Left colon (tissue), 2 donors: Measurements from ENCODE around the gene FXYD4. TPM values are rescaled to one million over a fixed set of nuclear protein-coding genes. Genes with fewer than 3 reads are reported as not detected.

ENCODE experiments used
- ATAC-seq: fragments of 200-7000 bp; cut with Tn5 transposase; one replicate; pipeline ENCODE4 v1.9.1; 2020; ENCODE audit warnings: mild to moderate bottlenecking, moderate library complexity
- DNase-seq, 2 donors: peaks; one replicate each; pipeline ENCODE4 v3.0.0-alpha.2; 2020
- intact Hi-C, 2 donors: fragments of 100-400 bp; cut with DNase I in 1 of 2; cut with micrococcal nuclease in 1 of 2; formaldehyde crosslinking; loops; one replicate each; pipeline versions ENCODE4 v1.11.2 to v1.14.0; 2022; cut with DNase I, micrococcal nuclease
- total RNA-seq, 2 donors: library from RNA; stranded (reverse); fragmentation: NEBNext Ultra II Directional; extraction: Animal tissue kit (Norgen Biotek cat#: 25700); gene quantifications; one replicate each; pipeline ENCODE4 v1.2.1, GENCODE V29; 2021
- donor health status: DM: no; HTN: no; CAD: no.
- donor health status: DM: yes; HTN: yes; CAD: no.

Gene FXYD4
- total RNA-seq, 2 donors from 2014 or later: not detected

GRCh38 chr10:43370671-43371215, 693 bp upstream of the FXYD4 start:
- intact Hi-C loops: no loop called here
- ATAC-seq (no peak), DNase-seq (no peak)

DNA sequence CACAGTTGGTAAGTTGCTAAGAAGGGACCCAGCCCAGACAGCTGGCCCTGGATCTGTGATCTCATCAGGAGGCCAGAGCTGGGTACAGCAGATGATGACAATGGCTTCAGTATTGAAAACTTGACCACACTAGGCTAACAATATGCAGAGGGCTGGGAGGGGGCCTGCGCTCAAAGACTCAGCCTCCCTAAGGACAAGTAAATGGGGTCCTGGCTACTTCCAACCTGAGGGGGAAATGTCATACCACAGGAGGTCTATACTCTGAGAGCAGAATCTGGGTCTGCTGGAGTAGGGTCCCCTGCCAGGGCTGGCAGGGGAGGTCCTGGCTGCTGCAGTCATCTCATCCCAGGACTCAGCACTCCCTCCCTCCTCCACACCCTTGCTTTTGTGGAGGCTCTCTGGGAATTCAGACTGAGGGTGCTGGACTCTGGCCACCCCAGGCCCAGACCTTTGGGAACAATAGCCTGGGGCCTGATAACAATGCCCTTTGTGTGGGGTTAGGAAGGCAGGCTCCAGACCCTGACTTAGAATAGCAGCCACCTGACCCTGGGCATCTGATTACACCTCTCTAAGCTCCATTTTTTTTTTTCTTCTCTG, 1.4 kb downstream of the FXYD4 start:
- intact Hi-C loops: no loop called here
- no peak for DNase-seq
- no peak for ATAC-seq

DNA sequence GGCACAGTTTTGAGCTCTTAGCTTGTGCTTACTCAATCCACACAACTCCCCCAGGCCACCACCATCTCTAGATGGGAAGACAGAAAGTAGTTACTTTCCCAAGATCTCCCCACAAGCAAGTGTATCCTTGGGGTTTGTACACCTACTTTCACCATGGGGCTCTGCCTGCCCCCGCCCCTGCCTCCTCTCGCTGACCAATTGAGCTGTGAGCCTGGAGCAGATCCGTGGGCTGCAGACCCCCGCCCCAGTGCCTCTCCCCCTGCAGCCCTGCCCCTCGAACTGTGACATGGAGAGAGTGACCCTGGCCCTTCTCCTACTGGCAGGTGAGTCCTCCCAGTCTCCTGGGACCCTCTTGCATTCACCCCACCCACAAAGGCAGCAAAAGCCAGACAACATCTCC, 2.0 kb downstream of the FXYD4 start:
- ATAC-seq (no peak), DNase-seq (no peak)
- intact Hi-C loops: no loop called here

DNA sequence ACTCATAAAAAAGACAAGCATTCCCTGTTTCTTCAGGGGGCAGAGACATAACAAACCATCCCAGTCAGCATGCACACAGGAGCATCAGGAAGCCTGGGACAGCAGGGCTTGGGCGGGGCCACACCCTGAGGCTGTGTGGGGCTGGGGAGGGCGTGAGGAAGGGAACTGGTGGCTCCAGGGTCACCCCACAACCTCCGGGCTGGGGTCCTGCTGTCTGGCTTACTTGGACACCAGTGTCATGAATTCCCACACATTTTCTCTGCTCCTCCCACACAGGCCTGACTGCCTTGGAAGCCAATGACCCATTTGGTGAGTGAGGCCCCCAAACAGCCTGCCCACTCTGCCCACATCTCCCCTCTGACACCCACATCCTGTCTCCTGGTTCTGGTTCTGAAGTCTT, 2.8 kb downstream of the FXYD4 start:
- ATAC-seq: no peak
- intact Hi-C loops: no loop called here
- no peak for DNase-seq

DNA sequence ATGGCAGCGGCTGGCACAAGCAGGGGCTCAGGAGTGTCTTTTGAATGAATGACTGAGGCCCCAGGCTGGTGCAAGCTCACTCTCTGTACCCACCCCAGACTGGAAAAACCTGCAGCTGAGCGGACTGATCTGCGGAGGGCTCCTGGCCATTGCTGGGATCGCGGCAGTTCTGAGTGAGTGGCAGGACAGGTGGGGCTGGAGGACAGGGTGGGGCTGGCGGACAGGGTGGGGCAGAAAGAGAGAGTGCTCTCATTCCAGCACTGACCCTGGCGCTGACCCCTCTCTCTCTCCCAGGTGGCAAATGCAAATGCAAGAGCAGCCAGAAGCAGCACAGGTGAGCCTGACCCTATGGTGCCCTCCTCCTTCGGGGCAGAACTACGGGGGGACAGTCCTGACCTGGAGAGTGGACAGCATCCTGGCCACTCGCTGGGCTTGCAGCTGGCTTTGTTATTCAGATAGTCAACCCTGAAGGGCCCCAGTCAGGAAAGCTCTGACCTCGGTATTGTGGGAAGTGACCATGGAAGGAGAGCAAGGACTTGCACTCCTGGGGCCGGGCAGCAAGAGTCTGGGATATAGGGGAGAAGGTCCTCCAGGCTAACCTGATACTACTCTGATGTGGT, 4.1 kb downstream of the FXYD4 start:
- intact Hi-C loops: no loop called here
- DNase-seq: no peak
- peak; percentile 67 for ATAC-seq

- ATAC-seq (no peak), DNase-seq (no peak)
- intact Hi-C loops: no loop called here
These were observed 4.7 kb downstream of the FXYD4 start for GRCh38 chr10:43376046-43376635.

DNA sequence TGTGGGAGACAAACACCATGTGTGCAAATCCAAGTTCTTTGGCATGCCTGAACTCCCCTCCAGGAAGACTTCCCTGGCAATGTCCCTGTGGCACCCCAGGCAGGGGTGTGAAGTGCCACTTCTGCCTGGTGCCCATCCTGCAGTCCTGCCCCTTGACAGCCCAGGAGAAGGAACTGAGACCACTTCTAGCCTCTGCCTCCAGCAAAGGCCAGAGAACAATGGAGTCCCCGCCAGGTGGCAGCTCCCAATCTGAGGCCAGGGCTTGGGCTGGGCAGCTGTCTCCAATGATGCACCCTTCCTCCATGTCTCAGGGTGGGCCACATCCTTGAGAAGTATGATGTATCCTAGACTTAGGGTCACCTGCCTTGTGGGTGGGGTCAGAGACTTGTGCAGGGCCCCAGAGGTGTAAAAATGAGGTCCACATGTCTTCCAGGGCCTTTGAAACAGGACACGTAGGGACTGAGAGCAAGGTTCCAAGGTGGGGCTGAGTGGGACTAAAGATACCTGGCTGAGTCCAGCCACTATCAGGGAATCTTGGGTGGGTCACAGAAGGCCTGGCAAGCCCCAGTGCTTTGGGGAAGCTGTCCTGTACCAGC, 5.5 kb downstream of the FXYD4 start:
- ATAC-seq (no peak), DNase-seq (no peak)

DNA sequence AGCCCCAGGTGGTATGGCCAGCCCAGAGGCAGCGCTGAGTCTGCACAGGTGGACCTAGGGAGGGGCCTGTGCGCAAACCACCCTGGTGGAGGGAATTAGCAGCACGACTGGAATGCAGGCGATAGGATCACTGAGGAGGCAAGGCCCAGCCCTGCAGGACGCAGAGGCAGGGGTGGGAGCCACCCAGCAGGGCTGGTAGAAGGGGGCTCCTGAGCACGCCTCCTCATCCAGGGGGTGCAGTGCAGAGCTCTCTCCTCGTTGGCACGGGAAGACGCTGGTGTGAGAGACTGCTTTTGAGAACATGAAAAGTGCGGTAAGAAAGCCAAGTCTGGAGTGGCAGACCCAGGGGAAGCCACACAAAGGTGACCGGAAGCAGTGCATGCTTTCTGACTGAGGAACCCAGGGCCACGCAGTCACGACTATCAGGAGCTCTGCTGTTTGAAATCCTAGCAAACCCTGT, 6.0 kb downstream of the FXYD4 start:
- intact Hi-C loops: no loop called here
- ATAC-seq: peak; percentile 22
- no peak for DNase-seq

More for the DNA sequence above, 5.5 kb downstream of the FXYD4 start:
- intact Hi-C loops: no loop called here

DNA sequence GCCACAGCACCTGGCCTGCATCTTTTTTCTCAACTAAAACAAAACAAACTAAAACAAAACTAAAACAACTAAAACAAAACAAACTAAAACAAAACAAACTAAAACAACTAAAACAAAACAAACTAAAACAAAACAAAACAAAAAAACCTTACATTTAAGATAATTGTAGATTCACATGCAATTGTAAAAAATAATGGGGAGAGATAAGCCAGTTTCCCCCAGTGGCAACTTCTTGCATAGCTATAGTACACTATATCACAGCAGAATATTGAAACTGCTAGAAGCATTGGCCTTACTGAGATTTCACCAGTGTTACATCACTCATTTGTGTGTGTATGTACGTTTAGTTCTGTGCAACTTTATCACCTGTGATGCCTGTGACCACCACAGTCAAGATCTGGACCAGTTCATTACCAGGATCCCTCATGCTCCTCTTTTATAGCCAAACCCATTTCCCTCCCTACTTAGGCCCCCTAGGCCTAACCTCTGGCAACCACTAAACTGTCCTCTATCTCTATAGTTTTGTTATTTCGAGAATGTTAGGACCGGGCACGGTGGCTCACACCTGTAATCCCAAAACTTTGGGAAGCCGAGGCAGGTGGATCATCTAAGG, 9.3 kb downstream of the FXYD4 start:
- intact Hi-C loops: no loop called here
- no peak for ATAC-seq
- DNase-seq: no peak

DNA sequence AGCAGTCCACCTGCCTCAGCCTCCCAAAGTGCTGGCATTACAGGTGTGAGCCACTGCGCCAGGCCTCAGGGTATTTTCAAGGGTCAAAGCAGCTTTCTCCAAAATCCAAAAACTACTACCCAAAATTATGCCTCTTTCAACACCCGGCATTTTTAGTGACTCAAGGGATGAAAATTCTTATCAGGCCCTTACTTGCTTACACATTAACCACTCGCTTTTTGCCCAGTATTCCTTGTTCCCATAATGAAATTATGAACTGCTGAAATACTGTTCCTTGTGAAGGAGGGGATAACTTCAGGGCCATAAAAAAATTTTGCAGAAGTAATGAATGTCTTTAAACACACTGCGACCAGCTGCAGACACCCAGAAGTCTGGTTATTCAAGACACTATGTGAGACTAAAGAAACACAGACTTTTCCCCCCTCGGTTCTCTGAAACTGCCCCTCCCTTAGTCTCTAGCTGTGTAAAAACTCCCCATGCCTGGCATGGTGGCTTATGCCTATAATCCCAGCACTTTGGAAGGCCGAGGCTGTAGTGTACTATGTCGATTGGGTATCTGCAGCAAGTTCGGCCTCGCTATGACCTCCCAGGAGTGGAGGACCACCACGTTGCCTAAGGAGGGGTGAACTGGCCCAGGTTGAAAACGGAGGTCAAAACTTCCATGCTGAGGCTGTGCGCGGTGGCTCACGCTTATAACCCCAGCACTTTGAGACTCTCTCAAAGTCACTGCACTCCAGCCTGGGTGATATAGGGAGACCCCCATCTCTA, 12.0 kb downstream of the FXYD4 start:
- ATAC-seq (peak; percentile 35), DNase-seq (no peak)
- intact Hi-C loops: no loop called here

GRCh38 chr10:43384252-43385221, 13.1 kb downstream of the FXYD4 start:
- intact Hi-C loops: no loop called here
- DNase-seq (no peak), ATAC-seq (peak; percentile 37)

DNA sequence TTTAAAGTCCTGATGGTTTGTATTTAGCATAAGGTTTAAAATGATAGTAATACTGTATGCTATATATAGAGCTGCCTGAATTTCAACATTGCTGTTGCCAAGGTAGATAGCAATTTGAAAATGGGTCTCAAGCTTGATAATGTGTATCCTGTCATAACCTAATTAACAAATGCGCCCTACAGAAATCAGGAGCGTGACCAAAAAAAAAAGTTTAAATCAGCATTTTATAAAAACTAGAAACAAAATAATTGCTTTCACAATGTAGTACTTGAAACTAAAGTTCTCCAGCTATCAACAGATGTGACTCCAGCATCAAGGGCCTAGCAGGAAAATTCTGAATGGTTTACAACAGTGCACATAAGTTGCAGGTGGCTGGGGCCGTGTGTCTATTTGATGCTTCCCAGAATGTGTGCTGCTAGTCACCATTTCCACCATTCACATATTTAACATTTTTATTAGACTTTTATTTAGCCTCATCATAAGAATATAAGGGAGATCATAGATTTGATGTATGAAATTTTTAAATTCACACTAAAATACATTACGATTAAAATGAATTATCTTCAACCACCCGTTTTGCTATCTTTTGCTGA, 14.1 kb downstream of the FXYD4 start:
- ATAC-seq (no peak), DNase-seq (no peak)
- intact Hi-C loops: no loop called here

DNA sequence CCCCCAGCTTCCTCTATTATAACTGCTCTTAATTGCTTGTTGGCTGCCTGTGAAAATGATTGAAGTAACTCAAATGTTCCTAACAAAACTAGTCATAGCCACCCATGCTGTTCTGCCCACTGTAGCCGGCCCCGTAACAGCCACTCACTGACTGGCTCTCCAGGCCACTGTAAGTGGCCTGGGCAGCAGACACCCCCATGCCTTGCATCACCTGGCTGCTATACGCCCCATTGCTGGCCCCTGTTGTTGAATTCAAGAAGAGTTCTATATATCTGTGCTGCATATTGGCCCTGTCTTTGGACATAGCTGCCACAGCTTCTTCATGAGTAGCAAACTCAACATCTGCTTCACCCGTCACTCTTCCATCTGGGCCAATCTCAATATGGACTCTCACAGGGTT, 15.1 kb downstream of the FXYD4 start:
- no peak for ATAC-seq
- intact Hi-C loops: no loop called here
- no peak for DNase-seq

- intact Hi-C loops: no loop called here
- ATAC-seq (no peak), DNase-seq (no peak)
These were observed 15.7 kb downstream of the FXYD4 start for GRCh38 chr10:43386981-43387677.

GRCh38 chr10:43387678-43388032, 16.2 kb downstream of the FXYD4 start:
- no peak for DNase-seq
- no peak for ATAC-seq
- intact Hi-C loops: no loop called here

DNA sequence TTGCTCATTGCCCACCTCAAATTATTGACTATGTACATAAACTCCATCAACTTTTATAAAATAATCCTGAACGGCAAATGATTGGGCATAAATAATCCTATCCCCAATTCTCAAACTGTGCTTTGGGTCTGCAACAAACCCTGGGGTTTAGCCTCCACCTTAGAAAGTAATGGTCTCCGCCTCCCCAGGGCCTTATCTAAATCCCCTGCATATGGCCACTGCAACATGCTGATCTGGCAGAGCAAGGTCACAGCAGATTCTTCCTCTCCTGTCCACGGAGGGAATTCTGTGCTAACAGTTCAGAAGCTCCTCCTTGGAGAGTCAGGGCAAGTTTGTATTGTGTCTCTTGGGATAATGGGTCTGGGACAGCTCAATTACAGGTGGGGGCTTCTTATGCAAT, 18.4 kb downstream of the FXYD4 start:
- DNase-seq: no peak
- no peak for ATAC-seq
- intact Hi-C loops: no loop called here

- DNase-seq (no peak), ATAC-seq (no peak)
- intact Hi-C loops: no loop called here
These were observed 18.9 kb downstream of the FXYD4 start for GRCh38 chr10:43390333-43390732.
